GM19043 (cell line): ENCODE measurements around the gene RPS6KC1.
"Not testable (repeated sequence)": the region's sequence is repeated elsewhere in the genome, so short reads cannot be mapped to it uniquely, and the experiment has no call there.

ENCODE experiments used
- ATAC-seq: cut with Tn5 transposase; IDR thresholded peaks from one replicate; pipeline ENCODE4 v1.9.1; 2021; ENCODE audit warnings: low read depth; ENCODE audit not compliant: unreplicated experiment

RPS6KC1 gene

DNA sequence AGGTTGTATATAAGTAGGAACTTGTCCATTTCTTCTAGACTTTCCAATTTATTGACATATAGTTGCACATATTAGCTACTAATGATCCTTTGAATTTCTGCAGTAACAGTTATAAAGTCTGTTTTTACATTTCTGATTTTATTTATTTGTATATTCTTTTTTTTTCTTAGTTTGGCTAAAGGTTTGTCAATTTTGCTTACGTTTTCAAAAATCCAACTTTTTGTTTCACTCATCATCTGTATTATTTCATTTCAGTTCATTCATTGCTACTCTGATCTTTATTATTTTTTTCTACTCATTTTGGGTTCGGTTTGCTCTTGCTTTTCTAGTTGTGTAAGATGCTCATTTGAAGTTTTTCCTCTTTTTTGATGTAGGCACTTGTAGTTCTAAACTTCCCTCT is 97.9 kb downstream of the RPS6KC1 start:
- no peak for ATAC-seq

DNA sequence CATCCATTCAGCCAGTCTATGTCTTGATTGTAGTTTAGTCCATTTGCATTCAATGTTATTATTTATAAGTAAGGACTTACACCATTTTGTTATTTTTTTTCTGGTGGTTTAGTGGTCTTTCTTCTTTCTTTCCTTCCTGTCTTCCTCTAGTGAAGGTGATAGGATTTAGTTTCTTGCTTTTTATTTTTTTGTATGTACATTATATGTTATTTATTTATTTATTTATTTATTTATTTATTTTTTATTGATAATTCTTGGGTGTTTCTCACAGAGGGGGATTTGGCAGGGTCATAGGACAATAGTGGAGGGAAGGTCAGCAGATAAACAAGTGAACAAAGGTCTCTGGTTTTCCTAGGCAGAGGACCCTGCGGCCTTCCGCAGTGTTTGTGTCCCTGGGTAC is 99.0 kb downstream of the RPS6KC1 start:
- ATAC-seq = not testable (repeated sequence)

GRCh38 chr1:213154056-213154685 is 103.1 kb downstream of the RPS6KC1 start:
- no peak for ATAC-seq

GRCh38 chr1:213159376-213159775 is 108.3 kb downstream of the RPS6KC1 start:
- no peak for ATAC-seq

GRCh38 chr1:213160442-213160841 is 109.4 kb downstream of the RPS6KC1 start:
- not testable (repeated sequence) for ATAC-seq

DNA sequence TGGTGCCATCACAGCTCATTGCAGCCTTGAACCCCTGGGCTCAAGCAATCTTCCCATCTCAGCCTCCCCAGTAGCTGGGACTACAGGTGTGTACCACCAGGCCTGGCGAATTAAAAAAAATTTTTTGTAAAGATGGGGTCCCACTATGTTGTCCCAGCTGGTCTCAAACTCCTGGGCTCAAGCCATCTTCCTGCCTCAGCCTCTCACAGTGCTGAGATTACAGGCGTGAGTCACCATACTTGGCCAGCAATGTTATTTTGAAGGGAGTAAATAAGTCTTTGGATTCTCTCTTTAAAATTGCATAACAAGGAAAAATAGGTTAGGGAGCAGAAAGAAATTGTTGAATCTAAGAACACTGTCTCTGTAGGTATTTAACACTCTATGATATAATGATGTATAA is 111.3 kb downstream of the RPS6KC1 start:
- ATAC-seq = no peak

- ATAC-seq = no peak
These were observed 111.8 kb downstream of the RPS6KC1 start for GRCh38 chr1:213162862-213163261.

DNA sequence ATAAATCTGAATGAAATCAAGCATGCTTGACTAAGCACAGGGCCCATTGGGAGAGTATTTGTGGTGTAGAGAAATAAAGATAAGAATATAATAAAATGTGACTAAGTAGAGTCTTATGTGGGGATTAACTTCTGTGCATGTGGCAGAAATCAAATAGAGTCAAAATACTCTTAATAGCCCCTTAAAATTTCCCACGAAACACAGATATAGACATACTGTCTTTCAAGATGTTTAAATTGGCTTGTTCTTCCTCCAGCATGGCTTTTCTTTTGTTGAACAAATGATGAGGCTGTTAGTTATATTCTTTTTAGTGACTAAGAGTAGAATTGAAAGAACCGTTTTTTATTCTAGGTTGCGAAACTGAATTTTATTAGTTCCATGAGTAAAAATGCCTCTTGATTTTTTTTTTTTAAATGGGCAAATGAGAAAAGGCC is 112.3 kb downstream of the RPS6KC1 start:
- ATAC-seq = no peak

DNA sequence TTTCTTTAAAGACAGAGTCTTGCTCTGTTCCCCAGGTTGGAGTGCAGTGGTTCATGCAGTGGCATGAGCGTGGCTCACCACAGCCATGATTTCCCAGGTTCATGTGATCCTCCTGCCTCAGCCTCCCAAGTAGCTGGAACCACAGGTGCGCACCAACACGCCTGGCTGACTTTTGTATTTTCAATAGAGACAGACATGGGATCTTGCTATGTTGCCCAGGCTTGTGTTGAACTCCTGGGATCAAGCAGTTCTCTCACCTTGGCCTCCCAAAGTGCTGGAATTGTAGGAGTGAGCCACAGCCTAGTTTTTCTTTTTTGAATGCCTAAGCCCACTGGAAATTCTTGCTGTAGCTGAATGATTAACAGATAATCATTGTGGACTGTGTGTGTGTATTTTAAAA is 113.5 kb downstream of the RPS6KC1 start:
- no peak for ATAC-seq

- ATAC-seq = no peak
These were observed 115.8 kb downstream of the RPS6KC1 start for GRCh38 chr1:213166852-213167251.

DNA sequence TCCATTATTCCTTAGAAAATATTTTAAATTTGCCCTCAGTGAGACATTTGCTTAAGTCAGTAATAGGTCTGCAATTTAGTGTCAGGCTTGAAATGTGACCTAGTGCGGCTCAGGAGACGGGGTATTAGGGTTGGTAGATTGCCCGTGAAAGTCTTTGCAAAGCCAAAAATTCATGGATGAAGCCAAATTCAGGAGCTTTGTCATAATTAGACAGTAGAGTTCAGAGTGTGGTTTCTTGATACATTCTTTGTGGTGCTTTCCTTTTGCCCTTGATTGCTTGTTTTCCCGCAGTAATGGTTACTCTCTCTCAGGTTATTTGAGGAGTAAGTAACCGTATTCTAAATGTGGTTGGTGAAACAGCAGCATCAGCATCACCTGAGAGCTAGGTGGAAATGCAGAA is 120.7 kb downstream of the RPS6KC1 start:
- no peak for ATAC-seq

DNA sequence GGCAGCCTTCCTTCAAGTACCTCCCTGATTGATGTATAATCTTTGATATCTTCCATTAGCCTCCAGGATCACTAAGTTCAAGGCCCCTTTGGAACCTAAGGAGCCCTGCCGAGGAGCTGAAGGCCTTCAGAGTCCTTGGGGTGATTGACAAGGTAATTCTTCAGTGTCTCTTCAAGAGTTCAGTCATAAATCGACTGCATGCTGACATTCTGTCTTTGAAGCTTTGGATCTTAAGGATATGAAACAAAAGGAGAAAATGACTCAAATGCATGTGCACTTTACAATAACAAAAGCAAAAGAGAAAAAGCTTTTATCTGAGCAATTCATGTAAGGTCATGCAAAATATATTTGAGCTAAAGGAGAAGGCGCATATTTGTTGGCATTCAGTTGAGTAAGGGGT is 125.3 kb downstream of the RPS6KC1 start:
- no peak for ATAC-seq

- no peak for ATAC-seq
These were observed 128.7 kb downstream of the RPS6KC1 start for GRCh38 chr1:213179784-213180183.

DNA sequence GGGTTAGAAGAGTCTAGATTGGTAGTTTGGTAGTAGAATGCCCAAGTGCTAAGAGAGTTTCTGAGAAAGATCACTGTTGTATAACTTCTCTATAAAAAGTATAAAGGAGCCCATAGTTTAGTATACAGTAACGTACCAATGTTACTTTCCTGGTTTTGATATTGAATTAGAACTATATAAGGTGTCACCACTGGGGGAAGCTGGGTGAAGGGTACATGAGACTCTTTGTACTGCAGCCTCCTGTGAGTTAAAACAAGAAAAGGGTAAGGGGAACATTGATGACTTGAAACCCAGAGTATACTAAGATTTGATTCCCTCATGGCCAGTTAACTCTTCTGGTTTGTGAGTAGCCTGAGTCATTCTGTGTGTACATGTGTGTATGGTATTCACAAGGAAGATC is 129.8 kb downstream of the RPS6KC1 start:
- ATAC-seq = no peak

DNA sequence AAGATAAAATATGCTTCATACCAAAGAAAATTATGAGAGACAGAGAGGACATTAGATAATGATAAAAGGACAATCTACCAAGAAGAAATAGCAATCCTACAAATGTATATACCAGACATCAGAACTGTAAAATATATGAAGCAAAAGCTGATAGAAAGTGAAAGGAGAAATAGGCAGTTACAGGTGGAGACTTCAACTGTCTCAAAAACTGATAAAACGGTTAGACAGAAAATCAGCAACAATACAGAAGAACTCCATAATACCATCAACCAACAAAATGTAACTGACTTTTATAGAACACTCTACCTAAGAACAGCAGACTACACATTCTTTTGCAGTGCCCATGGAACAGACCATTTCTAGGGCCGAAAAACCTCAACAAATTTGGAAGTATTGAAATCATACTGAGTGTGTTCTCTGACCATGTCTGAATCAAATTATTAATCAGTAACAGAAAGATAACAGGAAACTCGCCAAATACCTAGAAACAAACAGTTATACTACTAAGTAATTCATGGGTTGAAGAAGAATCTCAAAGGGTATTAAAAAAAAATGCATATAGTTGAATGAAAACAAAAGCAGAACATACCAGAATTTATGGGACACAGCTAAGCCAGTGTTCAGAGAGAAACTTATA is 132.1 kb downstream of the RPS6KC1 start:
- no peak for ATAC-seq

DNA sequence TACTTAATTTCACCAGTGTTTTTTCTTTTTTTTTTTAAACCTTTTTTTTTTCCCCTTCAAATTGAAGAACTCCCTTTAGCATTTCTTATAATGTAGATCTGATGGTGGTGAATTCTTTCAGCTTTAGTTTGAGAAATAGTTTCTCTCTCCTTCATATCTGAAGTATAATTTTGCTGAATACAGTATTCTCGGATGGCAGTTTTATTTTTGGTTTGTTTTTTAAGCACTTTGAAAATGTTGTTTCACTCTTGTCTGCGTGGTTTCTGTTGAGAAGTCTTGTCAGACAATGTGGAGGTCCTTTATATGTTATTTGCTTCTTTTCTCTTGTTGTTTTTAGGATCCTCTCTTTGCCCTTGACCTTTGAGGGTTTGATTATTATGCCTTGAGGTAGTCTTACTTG is 135.1 kb downstream of the RPS6KC1 start:
- no peak for ATAC-seq

DNA sequence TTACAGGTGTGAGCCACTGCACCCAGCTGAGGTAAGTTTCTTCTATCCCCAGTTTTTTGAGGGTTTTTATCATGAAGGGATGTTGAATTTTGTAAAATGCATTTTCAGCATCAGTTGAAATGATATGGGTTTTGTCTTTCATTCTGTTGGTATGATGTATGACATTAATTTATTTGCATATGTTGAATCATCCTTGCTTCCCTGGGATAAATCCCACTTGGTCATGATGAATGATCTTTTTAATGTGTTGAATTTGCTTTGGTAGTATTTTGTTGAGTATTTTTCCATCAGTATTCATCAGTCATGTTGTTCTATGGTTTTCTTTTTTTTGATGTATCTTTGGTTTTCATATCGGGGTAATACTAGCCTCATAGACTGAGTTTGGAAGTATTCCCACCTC is 141.0 kb downstream of the RPS6KC1 start:
- no peak for ATAC-seq

DNA sequence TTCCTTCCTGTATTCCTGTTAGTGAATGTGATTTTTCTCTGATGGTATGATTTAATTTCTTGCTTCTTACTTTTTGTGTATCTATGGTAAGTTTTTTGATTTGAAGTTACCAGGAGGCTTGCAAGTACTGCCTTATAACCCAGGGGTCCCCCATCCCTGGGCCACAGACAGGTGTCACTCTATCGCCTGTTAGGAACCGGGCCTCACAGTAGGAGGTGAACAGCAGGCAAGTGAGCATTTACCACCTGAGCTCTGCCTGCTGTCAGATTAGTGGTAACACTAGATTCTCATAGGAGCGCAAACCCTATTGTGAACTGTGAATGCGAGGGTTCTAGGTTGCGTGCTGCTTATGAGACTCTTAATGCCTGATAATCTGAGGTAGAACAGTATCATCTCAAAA is 143.3 kb downstream of the RPS6KC1 start:
- no peak for ATAC-seq

DNA sequence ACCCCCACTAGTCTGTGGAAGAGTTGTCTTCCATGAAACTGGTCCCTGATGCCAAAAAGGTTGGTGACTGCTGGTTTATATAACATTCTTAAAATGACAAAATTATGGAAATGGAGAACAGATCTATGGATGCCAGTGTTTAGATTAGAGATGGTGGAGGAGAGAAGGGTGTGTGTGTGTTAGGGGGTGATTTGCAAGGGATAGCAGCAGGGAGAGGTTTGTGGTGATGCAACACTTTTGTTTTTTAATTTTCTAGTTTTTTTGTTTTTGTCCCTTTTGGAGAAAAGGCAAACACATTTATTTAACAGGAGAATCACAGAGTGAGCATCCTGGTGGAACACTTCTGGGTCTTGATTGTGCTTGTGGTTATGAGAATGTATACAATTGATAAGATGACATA is 143.8 kb downstream of the RPS6KC1 start:
- no peak for ATAC-seq

DNA sequence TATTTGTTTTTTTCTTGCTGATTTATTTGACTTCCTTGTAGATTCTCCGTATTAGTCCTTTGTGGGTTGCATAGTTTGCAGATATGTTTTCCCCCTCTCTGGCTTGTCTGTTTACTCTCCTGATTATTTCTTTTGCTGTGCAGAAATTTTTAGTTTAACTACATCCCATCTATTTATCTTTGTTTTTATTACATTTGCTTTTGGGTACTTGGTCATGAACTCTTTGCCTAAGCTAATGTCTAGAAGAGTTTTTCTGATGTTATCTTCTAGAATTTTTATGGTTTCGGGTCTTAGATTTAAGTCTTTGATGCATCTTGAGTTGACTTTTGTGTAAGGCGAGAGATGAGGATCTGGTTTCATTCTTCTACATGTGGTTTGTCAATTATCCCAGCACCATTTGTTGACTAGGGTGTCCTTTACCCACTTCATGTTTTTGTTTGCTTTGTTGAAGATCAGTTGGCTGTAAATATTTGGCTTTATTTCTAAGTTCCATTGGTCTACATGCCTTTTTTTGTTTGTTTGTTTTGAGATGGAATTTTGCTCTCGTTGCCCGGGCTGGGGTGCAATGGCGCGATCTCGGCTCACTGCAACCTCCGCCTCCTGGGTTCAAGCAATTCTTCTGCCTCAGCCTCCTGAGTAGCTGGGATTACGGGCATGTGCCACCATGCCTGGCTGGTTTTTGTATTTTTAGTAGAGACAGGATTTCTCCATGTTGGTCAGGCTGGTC is 145.4 kb downstream of the RPS6KC1 start:
- ATAC-seq = not testable (repeated sequence)

- no peak for ATAC-seq
These were observed 149.6 kb downstream of the RPS6KC1 start for GRCh38 chr1:213200630-213201029.
